ENCODE results near the gene DDX42.

Gene DDX42

DNA sequence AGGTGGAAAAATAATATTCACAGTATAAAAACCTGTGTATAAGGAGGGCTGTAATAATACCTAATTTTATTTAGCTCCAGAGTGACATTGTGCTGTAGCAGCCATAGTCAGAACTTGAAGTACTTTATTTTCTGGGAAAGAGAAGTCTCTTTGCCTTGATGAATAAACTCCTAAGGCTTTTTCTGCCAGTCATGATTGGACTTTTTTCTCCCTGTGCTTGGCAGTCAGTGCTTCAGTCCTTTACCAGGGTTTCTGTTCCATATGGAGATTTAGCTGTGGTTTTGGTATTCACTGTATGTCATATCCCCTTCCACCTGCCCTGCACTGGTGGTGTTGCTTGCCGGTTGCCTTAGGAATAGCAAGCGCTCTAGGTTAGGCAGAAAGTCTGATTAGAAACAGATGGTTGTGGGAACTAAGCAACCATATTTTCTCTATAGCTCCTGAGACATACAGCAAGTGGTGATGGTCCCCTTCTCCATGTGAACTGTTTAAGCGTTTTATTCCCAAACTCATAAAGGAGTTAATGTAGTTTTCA, 24.7 kb downstream of the DDX42 start:
- Histone ChIP-seq H3K9me3 (ENCODE audit: control insufficient read depth in 2 of 2, low read length in 2 of 2) (no peaks in the 10 kb centered on the region), H3K27me3 (ENCODE audit: control insufficient read depth in 2 of 2, insufficient read depth in 2 of 2, low read length in 2 of 2) (no peaks in the 10 kb centered on the region), H3K27ac (ENCODE audit: low read depth in 2 of 2, low read length in 2 of 2) (no peak overlapping the region), H3K4me3 (ENCODE audit: low read length in 2 of 2) (no peak overlapping the region), H3K9ac (ENCODE audit: low read depth in 1 of 2, low read length in 2 of 2) (no peak overlapping the region), H3K4me1 (ENCODE audit: control insufficient read depth in 2 of 2, insufficient read depth in 2 of 2, low read length in 2 of 2) (no peaks in the 10 kb centered on the region), H3K36me3 (ENCODE audit: control insufficient read depth in 2 of 2, insufficient read depth in 2 of 2, low read length in 2 of 2) (peaks cover 72 to 83% of the 10 kb centered on the region in 2 donors)

DNA sequence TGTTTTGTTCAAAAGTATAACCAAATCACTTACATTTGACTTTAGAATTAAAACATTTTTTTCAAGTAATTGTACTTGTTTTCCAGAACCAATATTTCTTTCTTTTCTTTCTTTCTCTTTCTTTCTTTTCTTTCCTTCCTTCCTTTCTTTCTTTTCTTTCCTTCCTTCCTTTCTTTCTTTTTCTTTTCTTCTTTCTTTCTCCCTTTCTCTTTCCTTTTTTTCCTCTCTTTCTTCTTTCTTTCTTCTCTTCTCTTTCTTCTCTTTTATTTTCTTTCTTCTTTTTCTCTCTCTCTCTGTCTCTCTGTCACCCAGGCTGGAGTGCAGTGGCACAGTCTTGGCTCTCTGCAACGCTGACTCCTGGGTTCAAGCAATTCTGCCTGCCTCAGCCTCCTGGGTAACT, 26.8 kb downstream of the DDX42 start:
- Histone ChIP-seq H3K4me1 (ENCODE audit: control insufficient read depth in 2 of 2, insufficient read depth in 2 of 2, low read length in 2 of 2) (no peaks in the 10 kb centered on the region), H3K4me3 (ENCODE audit: low read length in 2 of 2) (no peak overlapping the region), H3K9me3 (ENCODE audit: control insufficient read depth in 2 of 2, low read length in 2 of 2) (no peaks in the 10 kb centered on the region), H3K36me3 (ENCODE audit: control insufficient read depth in 2 of 2, insufficient read depth in 2 of 2, low read length in 2 of 2) (peaks cover 72 to 74% of the 10 kb centered on the region in 2 donors), H3K27ac (ENCODE audit: low read depth in 2 of 2, low read length in 2 of 2) (no peak overlapping the region), H3K9ac (ENCODE audit: low read depth in 1 of 2, low read length in 2 of 2) (no peak overlapping the region), H3K27me3 (ENCODE audit: control insufficient read depth in 2 of 2, insufficient read depth in 2 of 2, low read length in 2 of 2) (no peaks in the 10 kb centered on the region)

DNA sequence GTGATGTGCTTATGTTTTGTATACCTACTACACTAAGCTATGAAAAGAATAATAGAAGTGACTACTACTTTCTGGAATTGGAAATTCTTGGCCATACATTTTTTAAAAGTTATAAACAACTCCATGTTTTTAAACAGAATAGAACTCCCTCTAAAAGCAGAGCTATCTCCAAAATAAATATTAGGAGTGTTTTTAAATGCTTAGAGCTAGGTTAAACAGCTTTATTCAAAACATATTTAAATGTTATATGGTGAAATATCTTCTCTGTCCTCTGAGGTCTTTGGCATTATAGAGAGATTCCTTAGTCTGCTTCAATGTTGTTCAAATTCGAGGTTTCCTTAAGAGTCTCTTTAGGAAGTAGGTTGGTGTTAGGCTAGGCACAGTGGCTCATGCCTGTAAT, 30.4 kb downstream of the DDX42 start:
- Histone ChIP-seq H3K27ac (ENCODE audit: low read depth in 2 of 2, low read length in 2 of 2) (no peak overlapping the region), H3K4me1 (ENCODE audit: control insufficient read depth in 2 of 2, insufficient read depth in 2 of 2, low read length in 2 of 2) (no peaks in the 10 kb centered on the region), H3K36me3 (ENCODE audit: control insufficient read depth in 2 of 2, insufficient read depth in 2 of 2, low read length in 2 of 2) (peaks cover 74 to 75% of the 10 kb centered on the region in 2 donors), H3K4me3 (ENCODE audit: low read length in 2 of 2) (no peak overlapping the region), H3K27me3 (ENCODE audit: control insufficient read depth in 2 of 2, insufficient read depth in 2 of 2, low read length in 2 of 2) (no peaks in the 10 kb centered on the region), H3K9me3 (ENCODE audit: control insufficient read depth in 2 of 2, low read length in 2 of 2) (no peaks in the 10 kb centered on the region), H3K9ac (ENCODE audit: low read depth in 1 of 2, low read length in 2 of 2) (no peak overlapping the region)

DNA sequence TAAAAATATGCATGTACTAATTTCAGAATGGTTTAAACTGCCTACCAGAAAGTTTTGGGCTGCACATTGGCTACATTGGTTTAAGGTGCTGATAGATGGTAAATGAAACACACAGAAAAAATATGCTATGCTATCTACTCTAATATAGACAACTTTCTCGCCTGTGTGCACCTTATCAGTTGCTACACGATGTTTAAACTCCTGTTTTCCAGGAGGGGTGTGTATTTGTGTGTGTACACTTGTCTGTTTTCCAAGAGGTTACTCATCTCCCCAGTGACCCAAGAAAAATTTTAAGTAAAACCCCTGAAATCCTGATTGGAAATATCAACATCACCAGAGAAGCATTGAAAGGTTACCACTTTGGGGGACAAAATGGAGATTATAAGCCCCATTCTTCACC, 31.6 kb downstream of the DDX42 start:
- no peaks in the 10 kb centered on the region for H3K27me3 ChIP-seq (ENCODE audit: control insufficient read depth in 2 of 2, insufficient read depth in 2 of 2, low read length in 2 of 2)
- no peak overlapping the region for H3K9ac ChIP-seq (ENCODE audit: low read depth in 1 of 2, low read length in 2 of 2)
- no peaks in the 10 kb centered on the region for H3K9me3 ChIP-seq (ENCODE audit: control insufficient read depth in 2 of 2, low read length in 2 of 2)
- H3K4me3 ChIP-seq (ENCODE audit: low read length in 2 of 2): no peak overlapping the region
- no peaks in the 10 kb centered on the region for H3K4me1 ChIP-seq (ENCODE audit: control insufficient read depth in 2 of 2, insufficient read depth in 2 of 2, low read length in 2 of 2)
- H3K36me3 ChIP-seq (ENCODE audit: control insufficient read depth in 2 of 2, insufficient read depth in 2 of 2, low read length in 2 of 2): peaks cover 74 to 75% of the 10 kb centered on the region in 2 donors
- H3K27ac ChIP-seq (ENCODE audit: low read depth in 2 of 2, low read length in 2 of 2): no peak overlapping the region

DNA sequence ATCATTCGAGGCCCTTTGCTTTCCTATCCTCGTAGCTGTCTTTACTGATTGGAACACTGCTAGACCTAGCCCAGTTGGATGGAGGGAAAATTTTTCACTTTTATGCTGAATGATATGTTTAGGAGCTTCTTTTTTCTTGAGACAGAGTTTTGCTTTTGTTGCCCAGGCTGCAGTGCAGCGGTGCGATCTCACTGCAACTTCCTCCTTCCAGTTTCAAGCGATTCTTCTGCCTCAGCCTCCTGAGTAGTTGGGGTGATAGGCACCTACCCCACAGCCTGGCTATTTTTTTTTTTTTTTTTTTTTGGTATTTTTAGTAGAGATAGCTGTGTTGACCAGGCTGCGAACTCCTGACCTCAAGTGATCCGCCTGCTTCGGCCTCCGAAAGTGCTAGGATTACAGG, 36.0 kb downstream of the DDX42 start:
- Histone ChIP-seq H3K27ac (ENCODE audit: low read depth in 2 of 2, low read length in 2 of 2) (no peak overlapping the region), H3K36me3 (ENCODE audit: control insufficient read depth in 2 of 2, insufficient read depth in 2 of 2, low read length in 2 of 2) (peaks cover 84 to 88% of the 10 kb centered on the region in 2 donors)

DNA sequence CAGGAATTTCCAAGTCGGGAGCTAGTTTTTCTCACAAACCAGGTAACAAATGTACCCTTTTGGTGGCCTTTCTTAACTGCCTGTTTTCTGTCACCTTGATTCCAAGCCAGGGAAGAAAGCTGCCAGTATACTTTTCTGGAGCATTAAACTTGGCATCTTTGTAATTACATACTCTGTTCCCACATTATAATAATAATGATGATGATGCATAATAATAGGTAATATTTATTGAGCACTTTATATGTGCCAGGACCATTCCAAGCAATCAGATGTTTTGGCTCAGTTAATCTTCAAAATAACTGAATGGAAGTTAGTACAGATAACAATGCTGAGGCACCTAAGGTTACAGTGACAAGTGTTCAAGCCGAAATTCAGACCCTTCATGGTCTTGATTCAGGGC, 42.2 kb downstream of the DDX42 start:
- H3K4me3 ChIP-seq (ENCODE audit: low read length in 2 of 2): no peak overlapping the region
- H3K27me3 ChIP-seq (ENCODE audit: control insufficient read depth in 2 of 2, insufficient read depth in 2 of 2, low read length in 2 of 2): no peaks in the 10 kb centered on the region
- H3K9ac ChIP-seq (ENCODE audit: low read depth in 1 of 2, low read length in 2 of 2): no peak overlapping the region
- H3K36me3 ChIP-seq (ENCODE audit: control insufficient read depth in 2 of 2, insufficient read depth in 2 of 2, low read length in 2 of 2): peaks cover 83 to 92% of the 10 kb centered on the region in 2 donors
- H3K9me3 ChIP-seq (ENCODE audit: control insufficient read depth in 2 of 2, low read length in 2 of 2): no peaks in the 10 kb centered on the region
- H3K27ac ChIP-seq (ENCODE audit: low read depth in 2 of 2, low read length in 2 of 2): no peak overlapping the region
- H3K4me1 ChIP-seq (ENCODE audit: control insufficient read depth in 2 of 2, insufficient read depth in 2 of 2, low read length in 2 of 2): peaks cover 2 to 3% of the 10 kb centered on the region in 2 donors

More for the DNA sequence above, 36.0 kb downstream of the DDX42 start:
- Histone ChIP-seq H3K4me1 (ENCODE audit: control insufficient read depth in 2 of 2, insufficient read depth in 2 of 2, low read length in 2 of 2) (no peaks in the 10 kb centered on the region), H3K4me3 (ENCODE audit: low read length in 2 of 2) (no peak overlapping the region), H3K9me3 (ENCODE audit: control insufficient read depth in 2 of 2, low read length in 2 of 2) (no peaks in the 10 kb centered on the region), H3K27me3 (ENCODE audit: control insufficient read depth in 2 of 2, insufficient read depth in 2 of 2, low read length in 2 of 2) (no peaks in the 10 kb centered on the region), H3K9ac (ENCODE audit: low read depth in 1 of 2, low read length in 2 of 2) (no peak overlapping the region)

DNA sequence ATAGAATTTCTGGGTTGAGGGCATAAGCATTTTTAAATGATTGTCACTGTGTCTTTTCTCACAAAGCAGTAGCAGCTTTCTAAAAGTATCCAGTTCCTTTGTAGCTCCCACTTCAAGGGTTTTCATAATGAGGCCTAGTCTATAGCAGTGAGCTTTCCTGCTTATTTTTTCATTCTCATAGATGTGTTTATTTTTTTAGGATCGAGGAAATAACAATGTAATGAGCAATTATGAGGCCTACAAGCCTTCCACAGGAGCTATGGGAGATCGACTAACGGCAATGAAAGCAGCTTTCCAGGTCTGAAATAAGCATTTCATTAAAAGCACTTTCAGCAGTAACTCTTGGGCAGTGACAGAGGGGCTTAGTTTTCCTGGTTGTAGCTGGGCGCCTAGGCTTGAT, 42.7 kb downstream of the DDX42 start:
- Histone ChIP-seq H3K36me3 (ENCODE audit: control insufficient read depth in 2 of 2, insufficient read depth in 2 of 2, low read length in 2 of 2) (peaks cover 83 to 92% of the 10 kb centered on the region in 2 donors), H3K27ac (ENCODE audit: low read depth in 2 of 2, low read length in 2 of 2) (no peak overlapping the region), H3K4me1 (ENCODE audit: control insufficient read depth in 2 of 2, insufficient read depth in 2 of 2, low read length in 2 of 2) (peaks cover 2 to 3% of the 10 kb centered on the region in 2 donors), H3K27me3 (ENCODE audit: control insufficient read depth in 2 of 2, insufficient read depth in 2 of 2, low read length in 2 of 2) (no peaks in the 10 kb centered on the region), H3K9me3 (ENCODE audit: control insufficient read depth in 2 of 2, low read length in 2 of 2) (no peaks in the 10 kb centered on the region), H3K9ac (ENCODE audit: low read depth in 1 of 2, low read length in 2 of 2) (no peak overlapping the region), H3K4me3 (ENCODE audit: low read length in 2 of 2) (no peak overlapping the region)

DNA sequence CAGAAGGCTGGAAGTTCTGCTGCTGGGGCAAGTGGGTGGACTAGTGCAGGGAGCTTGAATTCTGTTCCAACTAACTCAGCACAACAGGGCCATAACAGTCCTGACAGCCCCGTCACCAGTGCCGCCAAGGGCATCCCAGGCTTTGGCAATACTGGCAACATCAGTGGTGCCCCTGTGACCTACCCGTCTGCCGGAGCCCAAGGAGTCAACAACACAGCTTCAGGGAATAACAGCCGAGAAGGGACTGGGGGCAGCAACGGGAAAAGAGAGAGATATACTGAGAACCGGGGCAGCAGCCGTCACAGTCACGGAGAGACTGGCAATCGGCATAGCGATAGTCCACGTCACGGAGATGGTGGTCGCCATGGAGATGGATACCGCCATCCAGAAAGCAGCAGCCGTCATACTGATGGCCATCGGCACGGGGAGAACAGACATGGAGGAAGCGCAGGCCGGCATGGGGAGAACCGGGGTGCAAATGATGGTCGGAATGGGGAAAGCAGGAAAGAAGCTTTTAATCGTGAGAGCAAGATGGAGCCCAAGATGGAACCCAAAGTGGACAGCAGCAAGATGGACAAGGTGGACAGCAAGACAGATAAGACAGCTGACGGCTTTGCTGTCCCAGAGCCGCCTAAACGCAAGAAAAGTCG, 43.9 kb downstream of the DDX42 start:
- Histone ChIP-seq H3K9me3 (ENCODE audit: control insufficient read depth in 2 of 2, low read length in 2 of 2) (no peaks in the 10 kb centered on the region), H3K9ac (ENCODE audit: low read depth in 1 of 2, low read length in 2 of 2) (no peak overlapping the region), H3K27ac (ENCODE audit: low read depth in 2 of 2, low read length in 2 of 2) (no peak overlapping the region), H3K36me3 (ENCODE audit: control insufficient read depth in 2 of 2, insufficient read depth in 2 of 2, low read length in 2 of 2) (peaks cover 83 to 91% of the 10 kb centered on the region in 2 donors), H3K4me3 (ENCODE audit: low read length in 2 of 2) (no peak overlapping the region), H3K4me1 (ENCODE audit: control insufficient read depth in 2 of 2, insufficient read depth in 2 of 2, low read length in 2 of 2) (peaks cover 2 to 3% of the 10 kb centered on the region in 2 donors), H3K27me3 (ENCODE audit: control insufficient read depth in 2 of 2, insufficient read depth in 2 of 2, low read length in 2 of 2) (no peaks in the 10 kb centered on the region)

DNA sequence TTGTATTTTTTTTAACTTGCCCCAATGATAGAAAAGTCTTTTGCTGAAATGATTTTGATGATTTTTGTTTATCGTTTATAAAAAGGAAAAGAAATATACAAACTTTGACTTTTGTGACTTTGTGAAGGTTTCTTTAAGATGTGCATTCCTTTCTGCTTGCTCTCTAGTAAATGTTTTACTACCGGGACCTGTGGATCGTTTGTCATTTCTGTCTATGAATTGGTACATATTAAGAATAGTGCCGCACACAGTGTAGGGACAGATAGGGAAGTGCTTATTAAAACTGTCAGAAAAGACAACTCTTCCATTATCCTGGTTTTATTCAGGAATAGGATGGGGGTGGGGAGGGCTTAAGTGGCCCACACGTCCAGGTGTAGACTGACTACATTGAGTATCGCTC, 45.2 kb downstream of the DDX42 start:
- no peaks in the 10 kb centered on the region for H3K9me3 ChIP-seq (ENCODE audit: control insufficient read depth in 2 of 2, low read length in 2 of 2)
- peaks cover 2 to 3% of the 10 kb centered on the region in 2 donors for H3K4me1 ChIP-seq (ENCODE audit: control insufficient read depth in 2 of 2, insufficient read depth in 2 of 2, low read length in 2 of 2)
- H3K4me3 ChIP-seq (ENCODE audit: low read length in 2 of 2): no peak overlapping the region
- peaks cover 82 to 91% of the 10 kb centered on the region in 2 donors for H3K36me3 ChIP-seq (ENCODE audit: control insufficient read depth in 2 of 2, insufficient read depth in 2 of 2, low read length in 2 of 2)
- H3K27ac ChIP-seq (ENCODE audit: low read depth in 2 of 2, low read length in 2 of 2): peak overlapping the region in 1 of 2 donors; percentile 22
- no peaks in the 10 kb centered on the region for H3K27me3 ChIP-seq (ENCODE audit: control insufficient read depth in 2 of 2, insufficient read depth in 2 of 2, low read length in 2 of 2)
- no peak overlapping the region for H3K9ac ChIP-seq (ENCODE audit: low read depth in 1 of 2, low read length in 2 of 2)

DNA sequence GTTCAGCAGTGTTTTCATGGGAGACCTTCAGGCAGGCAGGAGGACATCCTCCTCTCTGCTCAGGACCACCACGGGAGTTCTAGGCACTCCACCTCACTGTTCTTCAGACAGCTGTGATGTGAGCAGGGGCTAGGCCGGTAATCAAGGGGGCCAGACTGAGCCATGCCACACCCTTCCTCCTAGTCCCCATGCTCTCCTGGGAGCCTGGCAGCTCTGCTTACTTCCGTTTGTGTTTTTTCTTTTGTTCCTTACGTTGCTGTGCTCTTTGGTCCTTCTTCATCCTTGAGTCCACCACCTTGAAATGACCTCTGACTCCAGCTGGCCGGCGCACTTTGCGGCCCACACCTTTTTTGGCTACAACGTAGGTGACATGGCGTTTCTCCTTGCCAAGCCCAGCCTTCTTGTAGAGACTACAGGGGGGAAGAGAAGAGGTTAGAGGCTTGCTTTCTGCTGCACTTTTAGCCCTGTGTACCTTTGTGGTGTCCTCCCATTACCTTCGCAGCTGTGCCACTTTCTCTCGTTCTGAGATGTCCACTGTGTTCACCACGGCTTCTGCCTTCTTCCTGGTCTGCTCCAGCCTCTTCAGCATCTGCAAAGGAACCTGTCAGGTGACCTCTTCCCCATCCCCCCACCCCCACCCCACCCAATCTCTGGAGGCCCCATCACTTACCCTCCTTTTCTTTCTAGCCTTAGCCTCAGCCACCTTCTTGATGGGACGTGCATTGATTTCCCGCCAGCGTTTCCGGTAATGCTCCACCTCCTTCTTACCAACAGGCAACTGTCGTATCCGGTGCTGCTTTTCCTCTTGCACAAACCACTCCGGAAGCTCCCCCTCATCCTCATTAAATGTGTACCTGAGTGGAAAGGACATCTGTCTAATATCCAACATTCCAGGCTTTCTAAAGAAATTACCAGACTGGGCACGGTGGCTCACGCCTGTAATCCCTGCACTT, 45.9 kb downstream of the DDX42 start:
- H3K4me1 ChIP-seq (ENCODE audit: control insufficient read depth in 2 of 2, insufficient read depth in 2 of 2, low read length in 2 of 2): peaks cover 2 to 3% of the 10 kb centered on the region in 2 donors
- H3K27ac ChIP-seq (ENCODE audit: low read depth in 2 of 2, low read length in 2 of 2): peak overlapping the region in 1 of 2 donors; percentile 22
- no peaks in the 10 kb centered on the region for H3K27me3 ChIP-seq (ENCODE audit: control insufficient read depth in 2 of 2, insufficient read depth in 2 of 2, low read length in 2 of 2)
- H3K9ac ChIP-seq (ENCODE audit: low read depth in 1 of 2, low read length in 2 of 2): no peak overlapping the region
- no peaks in the 10 kb centered on the region for H3K9me3 ChIP-seq (ENCODE audit: control insufficient read depth in 2 of 2, low read length in 2 of 2)
- H3K36me3 ChIP-seq (ENCODE audit: control insufficient read depth in 2 of 2, insufficient read depth in 2 of 2, low read length in 2 of 2): peaks cover 86 to 92% of the 10 kb centered on the region in 2 donors
- H3K4me3 ChIP-seq (ENCODE audit: low read length in 2 of 2): no peak overlapping the region

All from mucosa of rectum (tissue), 2 donors.